Thoracic aorta (tissue), 2 donors: Measurements from ENCODE around the gene SLC9B1. TPM values are rescaled to one million over a fixed set of nuclear protein-coding genes. Genes with fewer than 3 reads are reported as not detected.
A peak's percentile ranks its signal among the peaks of the same experiment; 100 is the strongest.

Experiments
- ATAC-seq: fragments of 150-250 bp; one replicate; pipeline ENCODE4 v1.8.0; 2017; ENCODE audit warnings: low read depth; ENCODE audit not compliant: insufficient number of reproducible peaks, low FRiP score
- DNase-seq: peaks from one replicate; pipeline ENCODE4 v3.0.0-alpha.2; 2020; ENCODE audit warnings: low spot score
- H3K27ac ChIP-seq, 2 donors: fragments of 200-600 bp; sonication (generic); 1 replicate in 1 of 2; 2 replicates in 1 of 2; pipeline ENCODE4 v1.5.1; 2016; ENCODE audit warnings: mild to moderate bottlenecking in 2 of 2, moderate library complexity in 2 of 2
- H3K27me3 ChIP-seq: fragments of 200-600 bp; sonication (generic); replicated peaks from 2 replicates; pipeline ENCODE4 v1.6.0; 2016; ENCODE audit warnings: mild to moderate bottlenecking; ENCODE audit not compliant: insufficient read depth
- H3K36me3 ChIP-seq: fragments of 200-600 bp; sonication (generic); one replicate; pipeline ENCODE4 v1.5.1; 2016
- H3K4me1 ChIP-seq, 2 donors: fragments of 200-600 bp; sonication (generic); 1 replicate in 1 of 2; 2 replicates in 1 of 2; pipeline versions ENCODE4 v1.5.1 to v1.6.0; 2016; ENCODE audit warnings: low read depth in 2 of 2, mild to moderate bottlenecking in 1 of 2; ENCODE audit not compliant: control insufficient read depth in 1 of 2
- H3K4me3 ChIP-seq: fragments of 200-600 bp; sonication (generic); 2 replicates; pipeline ENCODE4 v1.5.1; 2016; ENCODE audit warnings: mild to moderate bottlenecking
- H3K9me3 ChIP-seq: fragments of 200-600 bp; sonication (generic); 2 replicates; pipeline ENCODE4 v1.5.1; 2016
- total RNA-seq, 2 donors: library from RNA; depleted of rRNA; stranded (reverse); fragments of >200 nt; gene quantifications; one replicate each; pipeline versions ENCODE4 v1.1.0 to v1.2.3, GENCODE V29; 2016
- TF ChIP-seq, protein P1 (sequence below): fragments of 200-600 bp; sonication (generic); IDR thresholded peaks from one replicate; pipeline ENCODE4 v1.5.1; 2019; ENCODE audit warnings: antibody characterized with exemption

The SLC9B1 gene, protein sequence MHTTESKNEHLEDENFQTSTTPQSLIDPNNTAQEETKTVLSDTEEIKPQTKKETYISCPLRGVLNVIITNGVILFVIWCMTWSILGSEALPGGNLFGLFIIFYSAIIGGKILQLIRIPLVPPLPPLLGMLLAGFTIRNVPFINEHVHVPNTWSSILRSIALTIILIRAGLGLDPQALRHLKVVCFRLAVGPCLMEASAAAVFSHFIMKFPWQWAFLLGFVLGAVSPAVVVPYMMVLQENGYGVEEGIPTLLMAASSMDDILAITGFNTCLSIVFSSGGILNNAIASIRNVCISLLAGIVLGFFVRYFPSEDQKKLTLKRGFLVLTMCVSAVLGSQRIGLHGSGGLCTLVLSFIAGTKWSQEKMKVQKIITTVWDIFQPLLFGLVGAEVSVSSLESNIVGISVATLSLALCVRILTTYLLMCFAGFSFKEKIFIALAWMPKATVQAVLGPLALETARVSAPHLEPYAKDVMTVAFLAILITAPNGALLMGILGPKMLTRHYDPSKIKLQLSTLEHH
- not detected for total RNA-seq

DNA sequence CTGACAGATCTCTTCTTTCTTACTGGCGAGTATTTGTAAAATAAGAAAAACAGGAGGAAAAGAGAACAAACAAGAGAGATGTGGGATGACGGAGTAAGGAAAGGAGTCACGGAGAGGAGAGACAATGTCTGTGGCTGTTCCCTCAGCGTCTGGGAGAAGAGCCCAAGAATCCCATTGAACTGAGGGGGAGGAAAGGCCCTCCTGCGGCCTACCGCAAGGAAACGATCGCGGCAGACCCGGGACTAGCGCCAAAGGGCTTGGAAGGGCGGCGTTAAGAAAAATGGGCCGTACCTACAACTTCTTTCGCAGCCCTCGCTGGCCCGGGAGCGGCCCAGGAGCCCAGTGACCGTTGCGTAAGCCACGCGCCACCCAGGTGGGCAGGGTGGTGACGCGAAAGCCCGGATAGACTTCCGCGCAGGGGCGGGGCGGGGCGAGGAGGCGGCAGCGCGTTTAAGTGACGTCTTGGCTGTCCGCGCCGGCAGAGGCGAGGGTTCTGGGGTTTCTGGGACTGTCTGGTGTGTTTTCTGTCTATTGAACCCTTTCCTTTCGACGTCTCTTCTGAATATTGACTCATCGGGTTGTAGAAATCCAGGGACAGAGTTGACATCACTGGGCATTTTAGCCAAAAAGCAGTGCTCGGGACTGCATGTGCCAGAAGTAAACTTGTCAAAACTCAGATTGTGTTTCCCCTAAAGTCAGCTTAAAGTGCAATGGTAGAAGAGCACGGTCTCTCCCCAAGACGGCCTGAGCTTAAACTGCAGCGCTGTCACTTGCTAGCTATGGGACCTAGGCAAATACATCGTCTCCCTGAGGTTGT is at the start of gene SLC9B1:
TSS of gene SLC9B1 (minus strand) at position 398 of the 817 bp plus-strand sequence. CDS start 27,994 bp downstream, outside the sequence.
- peaks cover 5 to 7% of the 10 kb centered on the region in 2 donors for H3K4me1 ChIP-seq
- ATAC-seq, result peak; percentile 90
- peak; percentile 84 for DNase-seq
- no peaks in the 10 kb centered on the region for H3K9me3 ChIP-seq
- peak within 1 kb of the TSS; percentile 82 to 92 for H3K27ac ChIP-seq
- TF ChIP-seq, protein P1, sequence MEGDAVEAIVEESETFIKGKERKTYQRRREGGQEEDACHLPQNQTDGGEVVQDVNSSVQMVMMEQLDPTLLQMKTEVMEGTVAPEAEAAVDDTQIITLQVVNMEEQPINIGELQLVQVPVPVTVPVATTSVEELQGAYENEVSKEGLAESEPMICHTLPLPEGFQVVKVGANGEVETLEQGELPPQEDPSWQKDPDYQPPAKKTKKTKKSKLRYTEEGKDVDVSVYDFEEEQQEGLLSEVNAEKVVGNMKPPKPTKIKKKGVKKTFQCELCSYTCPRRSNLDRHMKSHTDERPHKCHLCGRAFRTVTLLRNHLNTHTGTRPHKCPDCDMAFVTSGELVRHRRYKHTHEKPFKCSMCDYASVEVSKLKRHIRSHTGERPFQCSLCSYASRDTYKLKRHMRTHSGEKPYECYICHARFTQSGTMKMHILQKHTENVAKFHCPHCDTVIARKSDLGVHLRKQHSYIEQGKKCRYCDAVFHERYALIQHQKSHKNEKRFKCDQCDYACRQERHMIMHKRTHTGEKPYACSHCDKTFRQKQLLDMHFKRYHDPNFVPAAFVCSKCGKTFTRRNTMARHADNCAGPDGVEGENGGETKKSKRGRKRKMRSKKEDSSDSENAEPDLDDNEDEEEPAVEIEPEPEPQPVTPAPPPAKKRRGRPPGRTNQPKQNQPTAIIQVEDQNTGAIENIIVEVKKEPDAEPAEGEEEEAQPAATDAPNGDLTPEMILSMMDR, result no peak
- H3K36me3 ChIP-seq, result no peaks in the 10 kb centered on the region
- H3K27me3 ChIP-seq, result no peaks in the 10 kb centered on the region
- peak within 1 kb of the TSS; percentile 65 for H3K4me3 ChIP-seq

DNA sequence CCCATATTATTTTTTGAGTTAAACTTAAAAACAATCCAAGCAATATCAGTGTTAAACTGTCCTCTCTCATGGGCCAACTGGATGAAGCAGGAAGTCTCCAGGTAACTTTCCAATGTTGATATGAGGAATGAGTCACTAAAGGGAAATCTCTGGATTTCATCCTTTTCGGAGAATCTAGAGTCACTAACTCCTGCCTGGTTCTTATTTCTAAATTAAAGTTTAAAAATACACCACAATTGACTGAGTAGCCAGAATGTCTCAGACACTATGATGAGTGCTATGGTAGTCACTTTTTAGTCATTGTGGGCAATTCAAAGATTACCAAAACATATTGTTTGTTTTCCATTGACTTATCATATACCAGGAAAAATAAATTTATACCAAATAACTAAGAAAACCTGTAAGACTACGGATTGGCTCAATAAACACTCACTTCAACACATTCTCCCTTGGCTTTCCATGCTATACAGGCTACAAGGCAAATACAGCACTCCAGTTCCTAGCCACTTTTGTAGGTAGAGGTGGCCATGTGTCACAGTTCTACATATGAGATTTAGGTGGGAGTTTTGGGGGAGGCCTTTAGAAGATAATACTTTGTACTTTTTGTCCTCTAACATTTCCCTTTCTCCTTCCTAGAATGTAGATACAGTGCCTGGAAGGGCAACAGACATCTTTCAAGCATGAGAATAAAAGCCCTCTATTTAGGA is 48.5 kb upstream of the SLC9B1 start:
- H3K4me1 ChIP-seq, result no peaks in the 10 kb centered on the region
- H3K27ac ChIP-seq, result no peak overlapping the region
- H3K27me3 ChIP-seq, result no peaks in the 10 kb centered on the region
- H3K9me3 ChIP-seq, result no peaks in the 10 kb centered on the region
- peaks cover 6% of the 10 kb centered on the region for H3K36me3 ChIP-seq
- TF ChIP-seq, protein P1, result no peak
- no peak overlapping the region for H3K4me3 ChIP-seq
- DNase-seq, result no peak
- no peak for ATAC-seq

- Histone ChIP-seq H3K27me3 (no peaks in the 10 kb centered on the region), H3K27ac (no peak overlapping the region), H3K9me3 (no peaks in the 10 kb centered on the region), H3K4me3 (no peak overlapping the region), H3K36me3 (peaks cover 2% of the 10 kb centered on the region), H3K4me1 (no peaks in the 10 kb centered on the region)
- no peak for DNase-seq
- TF ChIP-seq, protein P1, result no peak
- no peak for ATAC-seq
Measured at GRCh38 chr4:103060453-103061148, 41.1 kb upstream of the SLC9B1 start.

- Histone ChIP-seq H3K27me3 (no peaks in the 10 kb centered on the region), H3K9me3 (no peaks in the 10 kb centered on the region), H3K4me1 (no peaks in the 10 kb centered on the region), H3K27ac (no peak overlapping the region), H3K4me3 (no peak overlapping the region), H3K36me3 (peaks cover 3% of the 10 kb centered on the region)
- TF ChIP-seq, protein P1, result no peak
- DNase-seq (no peak), ATAC-seq (no peak)
Measured at GRCh38 chr4:103054030-103054429, 34.5 kb upstream of the SLC9B1 start.
